ENCODE results near the gene NCCRP1. TPM values are rescaled to one million over a fixed set of nuclear protein-coding genes. Genes with fewer than 3 reads are reported as not detected.

The NCCRP1 gene
- total RNA-seq, 4 donors from 2014 or later = not detected

- intact Hi-C loops (cut with DNase I; ENCODE audit: low total_unique reads) = loop anchor here (10.0 kb wide), 1 partner anchor 63 kb away; the partner anchor contains the start of gene PAK4
- TF ChIP-seq POLR2A (IDR thresholded peaks at IDR 0.05) (no peak), CTCF (IDR thresholded peaks at IDR 0.05) (no peak)
- H3K4me1 ChIP-seq = no peaks in the 10 kb centered on the region
- no peaks in the 10 kb centered on the region for H3K36me3 ChIP-seq
- DNase-seq = no peak
- no peak overlapping the region for H3K27ac ChIP-seq
- H3K9me3 ChIP-seq = no peaks in the 10 kb centered on the region
- H3K4me3 ChIP-seq = no peak overlapping the region
- H3K27me3 ChIP-seq = no peaks in the 10 kb centered on the region
Measured at GRCh38 chr19:39187552-39187943, 9.2 kb upstream of the NCCRP1 start.

DNA sequence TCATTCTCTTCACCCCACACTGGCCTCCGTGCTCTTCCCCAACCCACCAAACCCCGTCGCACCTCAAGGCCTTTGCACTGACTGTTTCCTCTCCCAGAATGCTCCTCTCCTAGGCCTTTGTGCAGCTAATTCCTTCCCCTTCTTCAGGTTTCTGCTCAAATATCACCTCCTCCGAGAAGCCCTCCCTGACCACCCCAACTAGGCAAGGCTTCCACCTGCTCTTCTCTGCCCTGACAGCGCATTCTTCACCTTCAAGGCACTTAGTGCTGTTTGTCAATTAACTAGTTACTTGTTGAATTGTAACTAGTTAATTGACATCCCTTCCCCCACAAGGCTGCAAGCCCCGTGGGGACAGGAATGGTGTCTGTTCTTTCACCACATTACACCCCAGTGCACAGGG, 7.8 kb upstream of the NCCRP1 start:
- intact Hi-C loops (cut with DNase I; ENCODE audit: low total_unique reads) = loop anchor here (10.0 kb wide), 1 partner anchor 64 kb away; the partner anchor contains the start of gene PAK4
- H3K36me3 ChIP-seq = no peaks in the 10 kb centered on the region

GRCh38 chr19:39190768-39191167, 6.0 kb upstream of the NCCRP1 start:
- no peak for DNase-seq
- no peak overlapping the region for H3K27ac ChIP-seq
- TF ChIP-seq POLR2A (IDR thresholded peaks at IDR 0.05) (no peak), CTCF (IDR thresholded peaks at IDR 0.05) (no peak)
- no peaks in the 10 kb centered on the region for H3K27me3 ChIP-seq
- intact Hi-C loops (cut with DNase I; ENCODE audit: low total_unique reads) = no loop called here
- H3K9me3 ChIP-seq = no peaks in the 10 kb centered on the region
- H3K36me3 ChIP-seq = no peaks in the 10 kb centered on the region
- H3K4me3 ChIP-seq = no peak overlapping the region
- H3K4me1 ChIP-seq = no peaks in the 10 kb centered on the region

More for the DNA sequence above, 7.8 kb upstream of the NCCRP1 start:
- Histone ChIP-seq H3K4me3 (no peak overlapping the region), H3K9me3 (no peaks in the 10 kb centered on the region), H3K27ac (no peak overlapping the region), H3K4me1 (no peaks in the 10 kb centered on the region), H3K27me3 (no peaks in the 10 kb centered on the region)
- no peak for DNase-seq
- TF ChIP-seq POLR2A (IDR thresholded peaks at IDR 0.05) = no peak
- TF ChIP-seq CTCF (IDR thresholded peaks at IDR 0.05) = no peak

GRCh38 chr19:39192846-39193245, 3.9 kb upstream of the NCCRP1 start:
- no peak overlapping the region for H3K4me3 ChIP-seq
- TF ChIP-seq POLR2A (IDR thresholded peaks at IDR 0.05) (no peak), CTCF (IDR thresholded peaks at IDR 0.05) (no peak)
- no peaks in the 10 kb centered on the region for H3K9me3 ChIP-seq
- H3K27ac ChIP-seq = no peak overlapping the region
- DNase-seq = no peak
- no peaks in the 10 kb centered on the region for H3K36me3 ChIP-seq
- intact Hi-C loops (cut with DNase I; ENCODE audit: low total_unique reads) = no loop called here
- H3K4me1 ChIP-seq = no peaks in the 10 kb centered on the region
- peaks cover 0 to 6% of the 10 kb centered on the region in 2 donors for H3K27me3 ChIP-seq

GRCh38 chr19:39193803-39194202, 3.0 kb upstream of the NCCRP1 start:
- H3K9me3 ChIP-seq = no peaks in the 10 kb centered on the region
- peaks cover 0 to 16% of the 10 kb centered on the region in 2 donors for H3K27me3 ChIP-seq
- no peaks in the 10 kb centered on the region for H3K36me3 ChIP-seq
- intact Hi-C loops (cut with DNase I; ENCODE audit: low total_unique reads) = no loop called here
- H3K4me3 ChIP-seq = no peak overlapping the region
- H3K4me1 ChIP-seq = no peaks in the 10 kb centered on the region
- no peak overlapping the region for H3K27ac ChIP-seq
- TF ChIP-seq POLR2A (IDR thresholded peaks at IDR 0.05) (no peak), CTCF (IDR thresholded peaks at IDR 0.05) (no peak)
- DNase-seq = no peak
